ENCODE data around the gene PRPF39. TPM values are rescaled to one million over a fixed set of nuclear protein-coding genes. Genes with fewer than 3 reads are reported as not detected.

The PRPF39 gene
- total RNA-seq, 4 donors from 2014 or later = 39.1 to 243 (median 69.5) TPM

DNA sequence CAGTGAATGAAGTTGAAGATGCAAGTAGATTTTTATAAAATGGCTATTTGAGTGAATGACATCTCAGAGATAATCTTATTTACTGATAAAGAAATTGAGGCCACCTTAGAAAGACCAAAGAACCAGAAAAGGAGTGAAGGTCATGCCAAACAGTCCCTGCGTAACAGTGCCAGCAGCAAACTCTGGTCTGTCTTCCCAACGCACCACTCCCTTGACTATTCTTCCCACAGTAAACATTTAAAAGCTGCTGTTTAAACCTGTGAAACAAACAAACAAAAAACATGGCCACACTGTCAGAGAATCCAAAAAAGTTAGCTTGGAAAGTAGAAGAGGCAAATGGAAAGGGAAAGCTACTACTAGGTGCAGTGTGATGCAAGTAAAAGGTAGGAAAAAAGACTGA is 1.5 kb upstream of the PRPF39 start:
- no peaks in the 10 kb centered on the region for H3K9me3 ChIP-seq
- no peaks in the 10 kb centered on the region for H3K27me3 ChIP-seq
- no peak overlapping the region for H3K4me3 ChIP-seq
- TF ChIP-seq POLR2A (IDR thresholded peaks at IDR 0.05) = no peak
- TF ChIP-seq, protein P1, sequence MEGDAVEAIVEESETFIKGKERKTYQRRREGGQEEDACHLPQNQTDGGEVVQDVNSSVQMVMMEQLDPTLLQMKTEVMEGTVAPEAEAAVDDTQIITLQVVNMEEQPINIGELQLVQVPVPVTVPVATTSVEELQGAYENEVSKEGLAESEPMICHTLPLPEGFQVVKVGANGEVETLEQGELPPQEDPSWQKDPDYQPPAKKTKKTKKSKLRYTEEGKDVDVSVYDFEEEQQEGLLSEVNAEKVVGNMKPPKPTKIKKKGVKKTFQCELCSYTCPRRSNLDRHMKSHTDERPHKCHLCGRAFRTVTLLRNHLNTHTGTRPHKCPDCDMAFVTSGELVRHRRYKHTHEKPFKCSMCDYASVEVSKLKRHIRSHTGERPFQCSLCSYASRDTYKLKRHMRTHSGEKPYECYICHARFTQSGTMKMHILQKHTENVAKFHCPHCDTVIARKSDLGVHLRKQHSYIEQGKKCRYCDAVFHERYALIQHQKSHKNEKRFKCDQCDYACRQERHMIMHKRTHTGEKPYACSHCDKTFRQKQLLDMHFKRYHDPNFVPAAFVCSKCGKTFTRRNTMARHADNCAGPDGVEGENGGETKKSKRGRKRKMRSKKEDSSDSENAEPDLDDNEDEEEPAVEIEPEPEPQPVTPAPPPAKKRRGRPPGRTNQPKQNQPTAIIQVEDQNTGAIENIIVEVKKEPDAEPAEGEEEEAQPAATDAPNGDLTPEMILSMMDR (IDR thresholded peaks at IDR 0.05) = no peak
- H3K36me3 ChIP-seq = no peaks in the 10 kb centered on the region
- no peak for DNase-seq
- H3K4me1 ChIP-seq = no peaks in the 10 kb centered on the region
- H3K27ac ChIP-seq = no peak overlapping the region
- intact Hi-C loops (cut with DNase I; ENCODE audit: low total_unique reads) = no loop called here

DNA sequence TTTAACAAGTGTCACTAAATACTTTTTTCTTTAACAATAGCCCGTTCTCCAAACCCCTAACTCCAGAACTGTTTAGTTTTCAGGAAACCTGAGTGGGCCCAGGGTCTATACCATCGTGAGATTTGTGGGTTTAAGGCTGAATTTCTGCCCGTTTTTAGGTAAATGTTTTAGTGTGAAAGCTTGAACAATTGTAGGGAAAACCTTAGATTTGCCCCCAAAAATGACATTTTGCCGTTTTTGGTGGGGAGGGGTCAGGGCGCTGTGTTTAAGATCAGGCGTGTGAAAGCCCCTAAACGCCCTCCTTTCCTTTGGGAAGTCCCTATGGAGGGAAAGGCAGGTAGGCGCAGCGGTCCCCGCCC is 320 bp upstream of the PRPF39 start:
- intact Hi-C loops (cut with DNase I; ENCODE audit: low total_unique reads) = no loop called here
- no peak for DNase-seq
- H3K4me1 ChIP-seq = no peaks in the 10 kb centered on the region
- H3K27ac ChIP-seq = peak overlapping the region; percentile 80 to 88
- H3K4me3 ChIP-seq = peak overlapping the region; percentile 52 to 66
- no peaks in the 10 kb centered on the region for H3K9me3 ChIP-seq
- TF ChIP-seq, protein P1 (IDR thresholded peaks at IDR 0.05) = no peak
- no peak for TF ChIP-seq POLR2A (IDR thresholded peaks at IDR 0.05)
- no peaks in the 10 kb centered on the region for H3K36me3 ChIP-seq
- no peaks in the 10 kb centered on the region for H3K27me3 ChIP-seq

DNA sequence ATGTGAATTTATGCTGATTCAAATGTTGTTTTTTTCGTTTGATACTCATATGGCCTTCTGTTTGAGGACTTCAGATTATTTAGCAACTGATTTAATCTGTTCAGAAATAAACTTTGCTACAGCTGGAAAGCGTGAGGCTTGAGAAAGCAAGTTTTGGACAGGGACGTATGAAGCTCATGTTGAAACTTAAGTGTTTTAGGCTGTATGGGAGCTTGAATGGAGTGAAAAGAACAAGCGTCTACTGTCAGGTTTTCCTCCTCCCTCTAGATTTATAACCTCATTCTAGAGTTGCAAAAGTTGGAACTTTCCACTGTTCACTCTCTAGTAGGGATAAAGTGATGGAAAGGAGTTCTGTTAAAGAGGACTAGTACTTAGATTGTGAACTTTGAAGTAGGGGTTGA is 1.0 kb downstream of the PRPF39 start:
- no peaks in the 10 kb centered on the region for H3K36me3 ChIP-seq
- DNase-seq = no peak
- no peaks in the 10 kb centered on the region for H3K4me1 ChIP-seq
- peak overlapping the region; percentile 80 to 88 for H3K27ac ChIP-seq
- no peaks in the 10 kb centered on the region for H3K27me3 ChIP-seq
- H3K9me3 ChIP-seq = no peaks in the 10 kb centered on the region
- intact Hi-C loops (cut with DNase I; ENCODE audit: low total_unique reads) = no loop called here
- peak overlapping the region; percentile 52 to 66 for H3K4me3 ChIP-seq
- TF ChIP-seq POLR2A (IDR thresholded peaks at IDR 0.05) = no peak
- TF ChIP-seq, protein P1 (IDR thresholded peaks at IDR 0.05) = no peak

DNA sequence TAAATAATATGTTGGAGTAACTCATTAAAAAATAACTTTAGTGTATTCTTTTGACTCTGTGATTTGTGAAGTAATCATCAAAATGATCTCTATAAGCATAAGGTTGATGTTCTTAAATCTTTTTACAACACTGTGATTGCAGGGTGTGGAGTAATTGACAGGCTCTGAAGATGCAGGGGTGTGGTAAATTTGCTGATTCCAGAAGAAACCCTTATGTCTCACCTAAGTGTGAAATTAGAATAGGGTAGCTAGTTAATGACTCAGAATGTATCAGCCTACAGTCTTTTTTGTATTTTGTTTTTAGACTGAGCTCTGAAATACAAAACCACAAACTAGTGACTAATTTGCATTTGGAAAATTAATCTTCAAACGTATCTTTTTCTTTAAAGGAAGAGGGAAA is 5.9 kb downstream of the PRPF39 start:
- intact Hi-C loops (cut with DNase I; ENCODE audit: low total_unique reads) = no loop called here

DNA sequence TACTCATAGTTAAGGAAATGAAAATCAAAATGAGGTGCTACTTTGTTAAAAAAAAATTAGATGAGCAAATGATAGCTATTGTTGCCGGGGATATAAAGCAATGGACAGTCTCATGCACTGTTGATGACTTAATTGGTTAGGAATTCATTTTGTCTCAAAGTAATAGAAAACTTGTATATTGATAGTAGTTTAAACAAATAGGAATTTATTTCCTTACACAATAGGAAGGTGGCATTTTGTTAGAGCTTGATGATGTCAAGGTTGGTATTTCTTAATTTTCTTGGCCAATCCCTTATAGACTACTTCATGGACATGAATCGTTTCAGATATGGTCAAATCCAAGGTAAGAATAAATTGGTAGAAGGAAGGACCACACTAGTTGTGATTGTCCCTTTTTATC is 7.8 kb downstream of the PRPF39 start:
- Histone ChIP-seq H3K4me3 (no peak overlapping the region), H3K27ac (no peak overlapping the region), H3K27me3 (no peaks in the 10 kb centered on the region), H3K9me3 (no peaks in the 10 kb centered on the region), H3K4me1 (no peaks in the 10 kb centered on the region), H3K36me3 (no peaks in the 10 kb centered on the region)
- intact Hi-C loops (cut with DNase I; ENCODE audit: low total_unique reads) = no loop called here
- TF ChIP-seq POLR2A (IDR thresholded peaks at IDR 0.05) = no peak
- TF ChIP-seq, protein P1 (IDR thresholded peaks at IDR 0.05) = no peak
- DNase-seq = no peak

More for the DNA sequence above, 5.9 kb downstream of the PRPF39 start:
- H3K27ac ChIP-seq = no peak overlapping the region
- no peaks in the 10 kb centered on the region for H3K4me1 ChIP-seq
- no peak for TF ChIP-seq POLR2A (IDR thresholded peaks at IDR 0.05)
- TF ChIP-seq, protein P1 (IDR thresholded peaks at IDR 0.05) = no peak
- no peaks in the 10 kb centered on the region for H3K27me3 ChIP-seq
- DNase-seq = no peak
- H3K9me3 ChIP-seq = no peaks in the 10 kb centered on the region
- no peaks in the 10 kb centered on the region for H3K36me3 ChIP-seq
- no peak overlapping the region for H3K4me3 ChIP-seq
